ENCODE results near the gene CCNB1IP1. TPM values are rescaled to one million over a fixed set of nuclear protein-coding genes. Genes with fewer than 3 reads are reported as not detected.
"Not testable (repeated sequence)": the region's sequence is repeated elsewhere in the genome, so short reads cannot be mapped to it uniquely, and the experiment has no call there.

Gene CCNB1IP1
- total RNA-seq, 1 donor from 2014 or later, result 112 TPM

DNA sequence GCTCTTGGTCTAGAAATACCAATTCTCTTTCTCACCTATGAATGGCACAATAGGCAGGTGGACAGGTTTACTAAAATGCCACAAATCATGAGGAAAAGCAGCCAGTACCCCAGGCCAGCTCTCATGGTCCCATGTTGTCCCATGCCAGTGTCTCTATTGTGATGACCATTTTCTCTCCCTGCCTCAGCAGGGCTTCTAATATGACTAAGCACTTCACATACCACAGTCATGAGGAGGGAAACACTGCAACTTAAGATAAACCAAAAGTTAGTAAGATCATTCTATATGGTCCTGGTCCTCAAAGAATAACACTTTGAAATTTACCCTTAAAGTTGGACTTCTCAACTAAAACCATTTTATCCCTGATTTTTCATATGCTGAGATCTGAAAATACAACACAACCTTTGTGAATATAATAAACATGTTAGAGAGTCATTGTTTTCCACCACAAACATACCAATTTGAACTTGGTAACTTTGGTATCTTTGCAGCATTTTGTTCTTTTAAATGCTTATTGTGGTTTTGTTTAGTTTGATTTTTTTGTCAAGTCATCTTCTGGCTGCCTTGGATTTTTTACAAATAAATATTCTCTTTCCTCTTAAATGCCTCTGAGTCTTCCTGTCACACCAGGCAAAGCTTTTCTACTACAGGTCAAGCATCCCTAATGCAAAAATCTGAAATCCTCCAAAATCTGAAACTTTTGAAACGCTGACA, 30.9 kb downstream of the CCNB1IP1 start:
- Mint-ChIP-seq H3K36me3 (ENCODE audit: insufficient read depth) (peaks cover 10% of the 10 kb centered on the region), H3K27ac (no peak overlapping the region), H3K4me1 (ENCODE audit: low read depth) (peaks cover 13% of the 10 kb centered on the region), H3K9me3 (ENCODE audit: low read depth) (no peaks in the 10 kb centered on the region), H3K27me3 (no peaks in the 10 kb centered on the region), H3K4me3 (ENCODE audit: low read depth) (no peak overlapping the region)
- TF ChIP-seq, protein P1, sequence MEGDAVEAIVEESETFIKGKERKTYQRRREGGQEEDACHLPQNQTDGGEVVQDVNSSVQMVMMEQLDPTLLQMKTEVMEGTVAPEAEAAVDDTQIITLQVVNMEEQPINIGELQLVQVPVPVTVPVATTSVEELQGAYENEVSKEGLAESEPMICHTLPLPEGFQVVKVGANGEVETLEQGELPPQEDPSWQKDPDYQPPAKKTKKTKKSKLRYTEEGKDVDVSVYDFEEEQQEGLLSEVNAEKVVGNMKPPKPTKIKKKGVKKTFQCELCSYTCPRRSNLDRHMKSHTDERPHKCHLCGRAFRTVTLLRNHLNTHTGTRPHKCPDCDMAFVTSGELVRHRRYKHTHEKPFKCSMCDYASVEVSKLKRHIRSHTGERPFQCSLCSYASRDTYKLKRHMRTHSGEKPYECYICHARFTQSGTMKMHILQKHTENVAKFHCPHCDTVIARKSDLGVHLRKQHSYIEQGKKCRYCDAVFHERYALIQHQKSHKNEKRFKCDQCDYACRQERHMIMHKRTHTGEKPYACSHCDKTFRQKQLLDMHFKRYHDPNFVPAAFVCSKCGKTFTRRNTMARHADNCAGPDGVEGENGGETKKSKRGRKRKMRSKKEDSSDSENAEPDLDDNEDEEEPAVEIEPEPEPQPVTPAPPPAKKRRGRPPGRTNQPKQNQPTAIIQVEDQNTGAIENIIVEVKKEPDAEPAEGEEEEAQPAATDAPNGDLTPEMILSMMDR (IDR thresholded peaks at IDR 0.05; ENCODE audit: unreplicated experiment), result no peak
- DNase-seq (ENCODE audit: low spot score, unreplicated experiment), result no peak

DNA sequence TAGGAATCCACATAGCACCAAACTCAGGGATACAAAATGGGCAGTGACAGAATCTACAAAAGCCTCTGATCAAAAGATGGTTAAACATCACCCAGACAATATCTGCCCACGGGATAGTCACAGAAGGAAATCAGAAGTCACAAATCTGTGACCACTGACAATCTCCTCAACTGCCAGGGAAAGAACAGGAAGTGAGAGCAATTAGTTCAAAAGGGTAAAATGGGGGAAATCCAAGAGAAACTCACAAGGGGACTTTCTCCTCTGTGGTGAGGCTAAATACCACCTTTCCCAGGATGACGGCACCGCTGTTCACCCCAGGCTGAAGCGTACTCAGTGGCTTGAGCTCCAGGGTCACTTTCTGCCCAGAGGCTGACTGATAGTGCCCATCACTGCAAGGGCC, 38.0 kb downstream of the CCNB1IP1 start:
- Mint-ChIP-seq H3K36me3 (ENCODE audit: insufficient read depth) (peaks cover 18% of the 10 kb centered on the region), H3K4me1 (ENCODE audit: low read depth) (no peaks in the 10 kb centered on the region), H3K27ac (no peak overlapping the region), H3K27me3 (no peaks in the 10 kb centered on the region), H3K4me3 (ENCODE audit: low read depth) (no peak overlapping the region), H3K9me3 (ENCODE audit: low read depth) (no peaks in the 10 kb centered on the region)
- no peak for DNase-seq (ENCODE audit: low spot score, unreplicated experiment)
- TF ChIP-seq, protein P1 (IDR thresholded peaks at IDR 0.05; ENCODE audit: unreplicated experiment), result no peak

DNA sequence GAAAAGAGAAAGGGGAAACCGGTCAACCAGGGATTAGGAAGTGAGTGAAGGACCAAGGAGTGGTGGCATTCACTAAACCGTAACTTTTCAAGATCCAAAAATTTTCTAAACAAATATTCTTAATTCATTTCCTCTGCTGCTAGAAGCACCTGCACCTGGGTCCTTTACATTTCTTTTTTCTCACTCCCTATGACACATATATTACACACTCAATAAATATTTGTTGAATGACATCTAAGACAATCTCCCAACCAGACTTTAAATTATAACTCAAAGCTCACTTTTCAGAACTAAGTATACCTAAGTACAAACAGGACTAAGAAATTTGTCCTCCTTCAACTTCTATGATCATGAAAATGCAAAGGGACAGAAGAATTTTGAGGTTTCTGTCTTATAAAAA, 38.4 kb downstream of the CCNB1IP1 start:
- TF ChIP-seq, protein P1 (IDR thresholded peaks at IDR 0.05; ENCODE audit: unreplicated experiment), result no peak
- Mint-ChIP-seq H3K9me3 (ENCODE audit: low read depth) (no peaks in the 10 kb centered on the region), H3K4me1 (ENCODE audit: low read depth) (no peaks in the 10 kb centered on the region), H3K4me3 (ENCODE audit: low read depth) (no peak overlapping the region), H3K27ac (no peak overlapping the region), H3K27me3 (no peaks in the 10 kb centered on the region), H3K36me3 (ENCODE audit: insufficient read depth) (peaks cover 20% of the 10 kb centered on the region)
- DNase-seq (ENCODE audit: low spot score, unreplicated experiment), result no peak

DNA sequence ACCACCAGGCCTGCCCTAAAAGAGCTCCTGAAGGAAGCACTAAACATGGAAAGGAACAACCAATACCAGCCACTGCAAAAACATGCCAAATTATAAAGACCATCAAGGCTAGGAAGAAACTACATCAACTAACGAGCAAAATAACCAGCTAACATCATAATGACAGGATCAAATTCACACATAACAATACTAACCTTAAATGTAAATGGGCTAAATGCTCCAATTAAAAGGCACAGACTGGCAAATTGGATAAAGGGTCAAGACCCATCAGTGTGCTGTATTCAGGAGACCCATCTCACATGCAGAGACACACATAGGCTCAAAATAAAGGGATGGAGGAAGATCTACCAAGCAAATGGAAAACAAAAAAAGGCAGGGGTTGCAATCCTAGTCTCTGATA, 51.1 kb downstream of the CCNB1IP1 start:
- H3K4me3 Mint-ChIP-seq (ENCODE audit: low read depth); H3K27ac Mint-ChIP-seq; H3K4me1 Mint-ChIP-seq (ENCODE audit: low read depth); H3K27me3 Mint-ChIP-seq; DNase-seq (ENCODE audit: low spot score, unreplicated experiment): not testable (repeated sequence)
- H3K36me3 Mint-ChIP-seq (ENCODE audit: insufficient read depth), result peaks cover 74% of the 10 kb centered on the region
- peaks cover 47% of the 10 kb centered on the region for H3K9me3 Mint-ChIP-seq (ENCODE audit: low read depth)

DNA sequence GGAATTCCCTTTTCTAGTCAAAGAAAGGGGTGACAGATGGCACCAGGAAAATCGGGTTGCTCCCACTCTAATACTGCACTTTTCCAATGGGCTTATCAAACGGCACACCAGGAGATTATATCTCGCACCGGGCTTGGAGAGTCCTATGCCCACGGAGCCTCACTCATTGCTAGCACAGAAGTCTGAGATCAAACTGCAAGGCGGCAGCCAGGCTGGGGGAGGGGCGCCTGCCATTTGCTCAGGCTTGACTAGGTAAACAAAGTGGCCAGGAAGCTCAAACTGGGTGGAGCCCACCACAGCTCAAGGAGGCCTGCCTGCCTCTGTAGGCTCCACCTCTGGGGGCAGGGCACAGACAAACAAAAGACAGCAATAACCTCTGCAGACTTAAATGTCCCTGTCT, 52.8 kb downstream of the CCNB1IP1 start:
- H3K4me1 Mint-ChIP-seq (ENCODE audit: low read depth); H3K4me3 Mint-ChIP-seq (ENCODE audit: low read depth); H3K27me3 Mint-ChIP-seq; H3K27ac Mint-ChIP-seq; DNase-seq (ENCODE audit: low spot score, unreplicated experiment): not testable (repeated sequence)
- Mint-ChIP-seq H3K36me3 (ENCODE audit: insufficient read depth) (peaks cover 69% of the 10 kb centered on the region), H3K9me3 (ENCODE audit: low read depth) (peaks cover 48% of the 10 kb centered on the region)

DNA sequence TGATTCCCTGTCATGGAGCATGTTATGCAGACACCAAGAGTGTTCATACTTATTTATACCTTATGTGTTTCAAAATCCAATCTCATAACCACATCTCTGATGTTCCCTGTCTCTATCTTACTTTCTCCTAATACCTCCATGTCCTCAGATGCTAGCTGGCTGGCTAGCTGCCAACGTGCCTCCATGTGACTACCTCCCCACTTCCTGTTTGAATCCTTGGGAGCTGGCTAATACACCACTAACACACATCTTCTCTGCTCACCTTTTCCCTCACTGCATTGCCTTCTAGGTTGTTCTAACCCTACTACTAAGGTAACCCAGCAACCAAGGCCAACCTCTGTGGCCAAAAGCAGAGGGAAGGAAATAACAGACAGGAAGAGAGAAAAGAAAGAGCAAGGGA, 54.7 kb downstream of the CCNB1IP1 start:
- Mint-ChIP-seq H3K36me3 (ENCODE audit: insufficient read depth) (peaks cover 72% of the 10 kb centered on the region), H3K4me1 (ENCODE audit: low read depth) (no peaks in the 10 kb centered on the region), H3K9me3 (ENCODE audit: low read depth) (peaks cover 65% of the 10 kb centered on the region), H3K4me3 (ENCODE audit: low read depth) (no peak overlapping the region), H3K27ac (no peak overlapping the region), H3K27me3 (no peaks in the 10 kb centered on the region)
- TF ChIP-seq, protein P1 (IDR thresholded peaks at IDR 0.05; ENCODE audit: unreplicated experiment), result no peak
- DNase-seq (ENCODE audit: low spot score, unreplicated experiment), result no peak

Measured in progenitor cell of endocrine pancreas (in vitro differentiated cells).